Measurements from ENCODE around the gene HMMR.

DNA sequence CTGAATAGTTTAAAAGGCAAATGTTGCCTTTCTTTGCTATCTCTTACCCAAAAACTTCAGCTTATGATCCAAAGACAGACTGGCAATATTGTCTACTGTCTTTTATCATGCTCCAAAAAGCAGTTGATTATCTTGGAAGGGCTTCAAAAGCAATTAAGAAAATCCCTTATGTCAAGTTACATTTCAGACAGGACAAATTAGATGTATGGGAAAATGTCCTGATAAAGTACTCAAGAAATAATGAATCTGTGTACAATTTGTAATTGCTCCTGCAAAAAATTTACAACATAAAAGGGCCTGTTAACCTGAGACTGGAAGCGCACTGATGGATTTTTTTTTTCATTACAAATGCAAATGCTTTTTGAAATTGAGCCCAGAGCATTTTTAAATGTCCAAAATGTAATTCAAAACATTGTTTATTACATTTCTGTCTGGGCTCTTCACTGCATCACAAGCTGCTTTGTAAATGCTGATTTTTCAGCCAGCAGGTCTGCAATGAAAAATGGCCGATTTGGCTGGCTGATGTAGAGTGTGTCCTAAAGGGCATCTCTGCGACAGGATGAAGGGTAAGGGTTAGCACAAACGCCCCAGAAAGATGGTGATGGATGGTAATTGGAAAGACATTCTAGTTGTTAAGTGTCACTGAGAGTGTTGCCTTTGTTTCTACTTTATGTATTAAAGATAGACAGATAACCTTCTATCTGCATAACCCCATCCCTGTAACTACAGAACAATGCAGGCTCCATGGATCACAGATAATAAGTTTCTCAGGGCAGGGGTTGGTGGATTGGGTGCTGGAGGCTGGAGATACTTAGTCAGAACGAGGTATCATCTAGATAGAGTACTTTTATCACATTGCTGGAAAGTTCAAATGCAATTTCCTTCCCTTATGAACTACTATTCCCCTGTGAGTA lies 72.0 kb downstream of the HMMR start:
- TF ChIP-seq, protein P1, sequence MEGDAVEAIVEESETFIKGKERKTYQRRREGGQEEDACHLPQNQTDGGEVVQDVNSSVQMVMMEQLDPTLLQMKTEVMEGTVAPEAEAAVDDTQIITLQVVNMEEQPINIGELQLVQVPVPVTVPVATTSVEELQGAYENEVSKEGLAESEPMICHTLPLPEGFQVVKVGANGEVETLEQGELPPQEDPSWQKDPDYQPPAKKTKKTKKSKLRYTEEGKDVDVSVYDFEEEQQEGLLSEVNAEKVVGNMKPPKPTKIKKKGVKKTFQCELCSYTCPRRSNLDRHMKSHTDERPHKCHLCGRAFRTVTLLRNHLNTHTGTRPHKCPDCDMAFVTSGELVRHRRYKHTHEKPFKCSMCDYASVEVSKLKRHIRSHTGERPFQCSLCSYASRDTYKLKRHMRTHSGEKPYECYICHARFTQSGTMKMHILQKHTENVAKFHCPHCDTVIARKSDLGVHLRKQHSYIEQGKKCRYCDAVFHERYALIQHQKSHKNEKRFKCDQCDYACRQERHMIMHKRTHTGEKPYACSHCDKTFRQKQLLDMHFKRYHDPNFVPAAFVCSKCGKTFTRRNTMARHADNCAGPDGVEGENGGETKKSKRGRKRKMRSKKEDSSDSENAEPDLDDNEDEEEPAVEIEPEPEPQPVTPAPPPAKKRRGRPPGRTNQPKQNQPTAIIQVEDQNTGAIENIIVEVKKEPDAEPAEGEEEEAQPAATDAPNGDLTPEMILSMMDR (IDR thresholded peaks at IDR 0.05): no peak
- no peak for TF ChIP-seq ZFX (IDR thresholded peaks at IDR 0.05; ENCODE audit: borderline replicate concordance)

All from 22Rv1 (cell line).